Gastroesophageal sphincter (tissue), 4 donors: ENCODE results near the gene MYADML2. TPM values are rescaled to one million over a fixed set of nuclear protein-coding genes. Genes with fewer than 3 reads are reported as not detected.
"Not testable (repeated sequence)": the region's sequence is repeated elsewhere in the genome, so short reads cannot be mapped to it uniquely, and the experiment has no call there.

Experiments used
- ATAC-seq: fragments of 150-250 bp; one replicate; pipeline ENCODE4 v1.9.1; 2016; ENCODE audit warnings: mild to moderate bottlenecking, moderate library complexity
- H3K27ac ChIP-seq, 4 donors: fragments of 200-600 bp; sonication (generic) in 3 of 4; 1 replicate in 3 of 4; 2 replicates in 1 of 4; pipeline ENCODE4 v1.5.1; 2016 to 2019
- H3K27me3 ChIP-seq: fragments of 200-600 bp; sonication (generic); one replicate; pipeline ENCODE4 v1.5.1; 2019
- H3K36me3 ChIP-seq, 2 donors: fragments of 200-600 bp; sonication (generic); one replicate each; pipeline ENCODE4 v1.5.1; 2019; ENCODE audit warnings: control low read depth in 1 of 2
- H3K4me1 ChIP-seq, 3 donors: fragments of 200-600 bp; sonication (generic); 1 replicate in 2 of 3; 2 replicates in 1 of 3; pipeline ENCODE4 v1.5.1; 2016 to 2019; ENCODE audit warnings: control low read depth in 2 of 3
- H3K4me3 ChIP-seq, 2 donors: fragments of 200-600 bp; sonication (generic); one replicate each; pipeline ENCODE4 v1.5.1; 2019; ENCODE audit warnings: mild to moderate bottlenecking in 1 of 2, moderate library complexity in 1 of 2
- H3K9me3 ChIP-seq, 3 donors: fragments of 200-600 bp; sonication (generic); one replicate each; pipeline ENCODE4 v1.5.1; 2017 to 2019; ENCODE audit warnings: control low read depth in 2 of 3
- EP300 ChIP-seq: sonication (generic); formaldehyde crosslinking; IDR thresholded peaks from one replicate; pipeline ENCODE4 v1.6.1; 2017; ENCODE audit warnings: antibody characterized with exemption, mild to moderate bottlenecking
- POLR2A ChIP-seq, 2 donors: fragments of 450-650 bp; IDR thresholded peaks; one replicate each; pipeline ENCODE4 v1.6.1; 2017; ENCODE audit warnings: antibody characterized with exemption in 2 of 2, mild to moderate bottlenecking in 2 of 2, moderate library complexity in 1 of 2
- POLR2AphosphoS5 ChIP-seq: sonication (generic); formaldehyde crosslinking; IDR thresholded peaks from one replicate; pipeline ENCODE4 v1.6.1; 2017; ENCODE audit warnings: antibody characterized with exemption
- WGBS, 2 donors: methylation state at CpG; one replicate each; pipeline ENCODE4 v1.1.5; 2018; ENCODE audit warnings: low coverage in 1 of 2; 5-methylcytosine and 5-hydroxymethylcytosine counted together
- total RNA-seq, 4 donors: library from RNA; depleted of rRNA; stranded (reverse); fragments of >200 nt; gene quantifications; one replicate each; pipeline ENCODE4 v1.1.0, GENCODE V29; 2016
- TF ChIP-seq, protein P1 (sequence below), 4 experiments: fragments of 200-600 bp in 2 of 4; fragments of 450-650 bp in 2 of 4; sonication (generic) in 1 of 4; IDR thresholded peaks; one replicate each; pipeline ENCODE4 v1.5.1; 2017 to 2019; ENCODE audit warnings: antibody characterized with exemption in 4 of 4, mild to moderate bottlenecking in 2 of 4, moderate library complexity in 2 of 4

Gene MYADML2
- total RNA-seq, 4 donors from 2014 or later: not detected

DNA sequence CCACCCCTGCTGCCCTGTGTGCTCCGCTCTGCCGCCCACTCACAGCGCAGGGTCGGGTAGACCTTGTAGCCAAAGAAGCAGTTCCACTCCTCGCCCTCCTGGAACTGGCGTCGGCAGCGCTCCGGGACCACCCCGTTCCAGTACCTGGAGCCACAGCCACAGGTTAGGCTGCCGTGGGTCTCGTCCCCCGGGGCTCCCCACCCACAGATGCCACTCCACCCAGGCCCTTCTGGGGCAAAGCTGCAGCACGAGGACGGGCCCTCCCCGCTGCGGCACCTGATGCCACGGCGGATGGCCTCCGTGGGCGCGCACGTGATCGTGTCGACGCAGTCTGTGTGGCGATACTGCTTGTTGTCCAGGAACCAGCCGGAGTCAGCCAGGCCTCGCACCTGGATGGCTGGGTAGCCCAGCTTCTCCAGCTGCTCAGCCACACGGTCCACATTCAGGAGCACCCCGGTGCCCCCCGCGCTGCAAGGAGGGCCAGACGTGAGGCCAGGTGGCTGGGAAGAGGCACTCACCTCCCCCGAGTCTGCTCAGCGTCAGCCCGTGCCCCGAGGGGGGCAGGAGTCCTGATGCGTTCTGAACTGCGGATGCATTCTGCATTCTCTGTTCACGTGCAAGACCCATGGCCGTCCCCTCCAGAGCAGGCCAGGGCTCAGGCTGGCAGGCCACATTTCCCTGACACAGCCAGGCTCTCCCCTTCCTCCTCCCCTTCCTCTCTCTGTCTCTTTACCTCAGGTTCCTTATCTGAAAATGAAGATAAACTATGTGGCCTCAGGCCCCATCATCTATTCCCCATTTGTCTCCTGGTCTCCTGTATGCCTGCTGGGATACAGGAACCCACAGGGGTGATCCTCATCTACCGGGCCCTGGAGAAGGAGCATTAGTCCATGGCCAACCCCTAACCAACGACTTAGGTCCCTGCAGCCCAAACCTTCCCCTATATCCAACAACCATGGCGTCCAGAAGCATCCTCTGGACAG, 9.9 kb upstream of the MYADML2 start:
- Histone ChIP-seq H3K27me3 (peaks cover 94% of the 10 kb centered on the region), H3K27ac (no peak overlapping the region), H3K4me1 (peaks cover 0 to 29% (median 9%) of the 10 kb centered on the region in 3 donors), H3K36me3 (no peaks in the 10 kb centered on the region), H3K4me3 (no peak overlapping the region), H3K9me3 (no peaks in the 10 kb centered on the region)
- ATAC-seq: no peak
- 59 to 65% methylated on average over 4 to 10 of the region's 45 CpGs for WGBS, 2 donors
- TF ChIP-seq, protein P1, sequence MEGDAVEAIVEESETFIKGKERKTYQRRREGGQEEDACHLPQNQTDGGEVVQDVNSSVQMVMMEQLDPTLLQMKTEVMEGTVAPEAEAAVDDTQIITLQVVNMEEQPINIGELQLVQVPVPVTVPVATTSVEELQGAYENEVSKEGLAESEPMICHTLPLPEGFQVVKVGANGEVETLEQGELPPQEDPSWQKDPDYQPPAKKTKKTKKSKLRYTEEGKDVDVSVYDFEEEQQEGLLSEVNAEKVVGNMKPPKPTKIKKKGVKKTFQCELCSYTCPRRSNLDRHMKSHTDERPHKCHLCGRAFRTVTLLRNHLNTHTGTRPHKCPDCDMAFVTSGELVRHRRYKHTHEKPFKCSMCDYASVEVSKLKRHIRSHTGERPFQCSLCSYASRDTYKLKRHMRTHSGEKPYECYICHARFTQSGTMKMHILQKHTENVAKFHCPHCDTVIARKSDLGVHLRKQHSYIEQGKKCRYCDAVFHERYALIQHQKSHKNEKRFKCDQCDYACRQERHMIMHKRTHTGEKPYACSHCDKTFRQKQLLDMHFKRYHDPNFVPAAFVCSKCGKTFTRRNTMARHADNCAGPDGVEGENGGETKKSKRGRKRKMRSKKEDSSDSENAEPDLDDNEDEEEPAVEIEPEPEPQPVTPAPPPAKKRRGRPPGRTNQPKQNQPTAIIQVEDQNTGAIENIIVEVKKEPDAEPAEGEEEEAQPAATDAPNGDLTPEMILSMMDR (IDR thresholded peaks at IDR 0.05): no peak
- TF ChIP-seq EP300 (no peak), POLR2A (IDR thresholded peaks at IDR 0.05) (no peak), POLR2AphosphoS5 (no peak)

DNA sequence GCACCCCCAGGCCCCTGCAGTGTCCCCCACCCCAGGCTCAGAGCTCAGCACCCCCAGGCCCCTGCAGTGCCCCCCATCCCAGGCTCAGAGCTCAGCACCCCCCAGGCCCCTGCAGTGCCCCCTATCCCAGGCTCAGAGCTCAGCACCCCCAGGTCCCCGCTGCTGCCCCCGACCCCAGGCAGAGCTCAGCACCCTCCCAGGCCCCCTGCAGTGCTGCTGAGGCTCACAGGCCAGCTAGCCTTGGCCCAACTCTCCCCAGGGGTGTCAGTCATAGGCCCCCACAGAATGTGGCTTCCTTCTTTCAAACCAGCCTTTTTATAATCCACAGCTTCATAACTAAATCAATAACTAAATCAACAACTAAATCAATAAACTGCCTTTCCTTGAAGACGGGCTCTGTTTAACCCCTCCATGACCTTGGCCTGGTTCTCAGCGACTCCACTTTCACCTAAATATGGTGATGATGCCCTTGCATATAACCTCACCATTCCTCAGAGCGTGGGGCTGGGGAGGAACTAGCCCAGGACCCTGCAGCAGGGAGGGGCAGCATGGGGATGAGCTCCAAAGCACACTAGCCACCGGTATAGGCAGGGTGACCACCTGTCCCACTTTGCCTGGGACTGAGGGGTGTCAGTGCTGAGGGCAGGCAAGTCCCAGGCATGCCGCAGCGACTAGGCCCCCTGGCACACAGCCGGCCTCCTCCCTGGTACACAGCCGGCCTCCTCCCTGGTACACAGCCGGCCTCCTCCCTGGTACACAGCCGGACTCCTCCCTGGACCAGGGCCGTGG, 8.9 kb upstream of the MYADML2 start:
- Histone ChIP-seq H3K9me3 (no peaks in the 10 kb centered on the region), H3K36me3 (no peaks in the 10 kb centered on the region), H3K27me3 (peaks cover 85% of the 10 kb centered on the region), H3K4me1 (peaks cover 0 to 19% (median 9%) of the 10 kb centered on the region in 3 donors), H3K4me3 (no peak overlapping the region), H3K27ac (no peak overlapping the region)
- no peak for ATAC-seq
- WGBS, 2 donors: 40 to 49% methylated on average over 1 to 3 of the region's 13 CpGs
- no peak for TF ChIP-seq POLR2AphosphoS5
- TF ChIP-seq EP300: no peak
- no peak for TF ChIP-seq POLR2A (IDR thresholded peaks at IDR 0.05)
- TF ChIP-seq, protein P1 (IDR thresholded peaks at IDR 0.05): no peak

- ATAC-seq: no peak
- Histone ChIP-seq H3K4me1 (peaks cover 0 to 11% (median 4%) of the 10 kb centered on the region in 3 donors), H3K36me3 (no peaks in the 10 kb centered on the region), H3K4me3 (no peak overlapping the region), H3K9me3 (no peaks in the 10 kb centered on the region), H3K27ac (no peak overlapping the region), H3K27me3 (peaks cover 77% of the 10 kb centered on the region)
- 88 to 92% methylated on average over 3 to 8 of the region's 26 CpGs for WGBS, 2 donors
- TF ChIP-seq, protein P1 (IDR thresholded peaks at IDR 0.05): no peak
- no peak for TF ChIP-seq POLR2A (IDR thresholded peaks at IDR 0.05)
- no peak for TF ChIP-seq EP300
- TF ChIP-seq POLR2AphosphoS5: no peak
These were observed 8.1 kb upstream of the MYADML2 start for GRCh38 chr17:81955058-81955681.

- Histone ChIP-seq H3K36me3 (no peaks in the 10 kb centered on the region), H3K4me1 (peaks cover 0 to 4% (median 0%) of the 10 kb centered on the region in 3 donors), H3K4me3 (no peak overlapping the region), H3K9me3 (no peaks in the 10 kb centered on the region), H3K27me3 (peaks cover 69% of the 10 kb centered on the region), H3K27ac (no peak overlapping the region)
- WGBS, 2 donors: 81 to 93% methylated on average over 6 to 18 of the region's 19 CpGs
- TF ChIP-seq POLR2AphosphoS5: no peak
- no peak for TF ChIP-seq EP300
- no peak for TF ChIP-seq POLR2A (IDR thresholded peaks at IDR 0.05)
- TF ChIP-seq, protein P1 (IDR thresholded peaks at IDR 0.05): no peak
- no peak for ATAC-seq
These were observed 7.4 kb upstream of the MYADML2 start for GRCh38 chr17:81954131-81955057.

- not testable (repeated sequence) for H3K4me3 ChIP-seq, ATAC-seq, H3K9me3 ChIP-seq, H3K4me1 ChIP-seq, H3K36me3 ChIP-seq, H3K27ac ChIP-seq
- peaks cover 60% of the 10 kb centered on the region for H3K27me3 ChIP-seq
- 40 to 64% methylated on average over 2 to 5 of the region's 5 CpGs for WGBS, 2 donors
These were observed 6.4 kb upstream of the MYADML2 start for GRCh38 chr17:81953443-81953842.
